ENCODE measurements around the gene SLC7A11.

Gene SLC7A11

GRCh38 chr4:138262030-138262429, 19.9 kb upstream of the SLC7A11 start:
- H3K4me3 ChIP-seq (ENCODE audit: low read depth, low read length) = no peak overlapping the region
- POLR2A ChIA-PET = no interaction called here
- TF ChIP-seq CTCF (IDR thresholded peaks at IDR 0.05; ENCODE audit: insufficient read depth, low read length, missing control alignments) = no peak
- no peak for DNase-seq (ENCODE audit: low read depth, low spot score)
- CTCF ChIA-PET = no interaction called here

GRCh38 chr4:138259824-138260223, 17.7 kb upstream of the SLC7A11 start:
- DNase-seq (ENCODE audit: low read depth, low spot score) = no peak
- H3K4me3 ChIP-seq (ENCODE audit: low read depth, low read length) = no peak overlapping the region
- CTCF ChIA-PET = no interaction called here
- POLR2A ChIA-PET = no interaction called here
- no peak for TF ChIP-seq CTCF (IDR thresholded peaks at IDR 0.05; ENCODE audit: insufficient read depth, low read length, missing control alignments)

- ChIA-PET POLR2A (no interaction called here), CTCF (no interaction called here)
- no peak for TF ChIP-seq CTCF (IDR thresholded peaks at IDR 0.05; ENCODE audit: insufficient read depth, low read length, missing control alignments)
- no peak overlapping the region for H3K4me3 ChIP-seq (ENCODE audit: low read depth, low read length)
- no peak for DNase-seq (ENCODE audit: low read depth, low spot score)
Measured at GRCh38 chr4:138259271-138259670, 17.1 kb upstream of the SLC7A11 start.

GRCh38 chr4:138256608-138257007, 14.5 kb upstream of the SLC7A11 start:
- H3K4me3 ChIP-seq (ENCODE audit: low read depth, low read length) = no peak overlapping the region
- CTCF ChIA-PET = no interaction called here
- POLR2A ChIA-PET = no interaction called here
- no peak for TF ChIP-seq CTCF (IDR thresholded peaks at IDR 0.05; ENCODE audit: insufficient read depth, low read length, missing control alignments)
- DNase-seq (ENCODE audit: low read depth, low spot score) = no peak

- TF ChIP-seq CTCF (IDR thresholded peaks at IDR 0.05; ENCODE audit: insufficient read depth, low read length, missing control alignments) = no peak
- H3K4me3 ChIP-seq (ENCODE audit: low read depth, low read length) = no peak overlapping the region
- POLR2A ChIA-PET = no interaction called here
- no peak for DNase-seq (ENCODE audit: low read depth, low spot score)
- CTCF ChIA-PET = no interaction called here
Measured at GRCh38 chr4:138255917-138256597, 13.9 kb upstream of the SLC7A11 start.

GRCh38 chr4:138252551-138252950, 10.4 kb upstream of the SLC7A11 start:
- DNase-seq (ENCODE audit: low read depth, low spot score) = no peak
- ChIA-PET CTCF (no interaction called here), POLR2A (interaction anchor here (1.0 kb wide), 1 partner anchor 10 kb away, joined by 3 read pairs; the partner anchor contains the start of gene SLC7A11)
- H3K4me3 ChIP-seq (ENCODE audit: low read depth, low read length) = no peak overlapping the region
- TF ChIP-seq CTCF (IDR thresholded peaks at IDR 0.05; ENCODE audit: insufficient read depth, low read length, missing control alignments) = no peak

Data from AG04449 (cell line).